ENCODE results near the gene CCND1. TPM values are rescaled to one million over a fixed set of nuclear protein-coding genes. Genes with fewer than 3 reads are reported as not detected.

The CCND1 gene
- total RNA-seq, 1 experiment from 2014 or later = 372 TPM

DNA sequence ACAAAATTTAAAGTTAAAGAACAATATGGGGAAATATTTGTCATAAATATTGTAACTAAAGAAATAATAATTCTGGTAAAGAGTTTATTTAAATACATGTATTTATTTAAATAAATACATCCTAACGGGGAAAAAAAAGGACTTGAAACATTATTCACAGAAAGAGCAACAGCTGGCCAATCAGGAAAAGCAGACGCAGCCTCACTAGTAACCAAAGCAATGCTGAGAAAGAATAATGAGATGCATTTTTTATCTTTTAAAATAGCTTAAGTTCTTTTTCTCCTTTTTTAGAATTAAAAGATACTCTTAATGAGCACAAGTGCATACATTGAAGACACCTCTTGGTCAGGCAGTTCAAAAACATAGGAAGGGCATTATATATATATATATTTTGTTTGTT, 36.8 kb downstream of the CCND1 start:
- Histone ChIP-seq H4K8ac (replicated peaks; ENCODE audit: insufficient read length, low read depth, low read length) (no peak overlapping the region), H3K27me3 (ENCODE audit: insufficient read depth, low read length) (no peaks in the 10 kb centered on the region), H3K4me2 (ENCODE audit: insufficient read depth, insufficient read length, low read length) (no peak overlapping the region), H3K4ac (ENCODE audit: low read depth, low read length) (no peak overlapping the region), H2BK120ac (ENCODE audit: low read depth, low read length, poor library complexity, severe bottlenecking) (no peak overlapping the region), H2BK20ac (ENCODE audit: low read depth, low read length, poor library complexity, severe bottlenecking) (no peak overlapping the region), H3K9ac (ENCODE audit: extremely low read depth, insufficient read length, low read length) (no peak overlapping the region), H4K20me1 (ENCODE audit: control insufficient read depth, insufficient read depth, insufficient read length) (peaks cover 2% of the 10 kb centered on the region), H3K56ac (ENCODE audit: insufficient read length, low read depth, low read length) (no peak overlapping the region), H2BK12ac (ENCODE audit: insufficient read length, low read depth, low read length) (no peak overlapping the region), H2BK15ac (ENCODE audit: low read depth, low read length) (no peak overlapping the region), H3K23ac (ENCODE audit: insufficient read length, low read depth, low read length) (no peak overlapping the region), H3K18ac (ENCODE audit: insufficient read length, low read depth, low read length) (no peak overlapping the region), H2AK5ac (ENCODE audit: insufficient read length, low read length) (no peak overlapping the region), H4K91ac (ENCODE audit: insufficient read length, low read depth, low read length) (no peak overlapping the region), H3K9me3 (ENCODE audit: control insufficient read depth, low read depth, low read length) (no peaks in the 10 kb centered on the region), H3K27ac (ENCODE audit: insufficient read length, low read depth, low read length) (no peak overlapping the region), H3K23me2 (ENCODE audit: insufficient read length, low read depth, low read length, poor library complexity, severe bottlenecking) (peaks cover 8% of the 10 kb centered on the region), H3K79me2 (ENCODE audit: insufficient read depth, low read length) (peaks cover 10% of the 10 kb centered on the region; the same call in 1 of the 2 replicates), H4K5ac (ENCODE audit: insufficient read length, low read depth, low read length) (no peak overlapping the region), H2AFZ (ENCODE audit: low read length) (no peak overlapping the region), H3T11ph (ENCODE audit: low read length) (no peak overlapping the region), H3K14ac (ENCODE audit: insufficient read depth, low read length) (no peak overlapping the region), H3K79me1 (ENCODE audit: insufficient read depth, low read depth, low read length, poor library complexity, severe bottlenecking) (peaks cover 14% of the 10 kb centered on the region), H2BK5ac (ENCODE audit: insufficient read length, low read length) (no peak overlapping the region), H3K4me1 (ENCODE audit: insufficient read depth, low read length) (no peaks in the 10 kb centered on the region; the same call in 1 of the 2 replicates)
- Mint-ChIP-seq H3K4me3 (no peak overlapping the region), H3K27me3 (ENCODE audit: low read depth) (peaks cover 3% of the 10 kb centered on the region), H3K9me3 (peaks cover 0 to 2% of the 10 kb centered on the region in 2 experiments; a peak in 3 of 5 replicates), H3K27ac (no peak overlapping the region), H3K4me1 (peaks cover 6 to 10% of the 10 kb centered on the region in 2 experiments), H3K36me3 (ENCODE audit: insufficient read depth in 1 of 3, low read depth in 3 of 3) (peaks cover 2 to 6% (median 6%) of the 10 kb centered on the region in 3 experiments; a peak in 5 of 7 replicates)
- no CpG with 5 or more reads among the region's 2 CpGs for WGBS (ENCODE audit: extremely low coverage, insufficient read length, low lambda C conversion rate)
- no peak for DNase-seq
- no peak for TF ChIP-seq CTCF (conservative IDR thresholded peaks at IDR 0.05)
